Amniotic epithelial cell (primary cell): ENCODE results near the gene ABCB10.
"Not testable (repeated sequence)": the region's sequence is repeated elsewhere in the genome, so short reads cannot be mapped to it uniquely, and the experiment has no call there.

Experiments used
- DNase-seq: peaks from one replicate; pipeline ENCODE4 v3.0.0-alpha.2; 2010; ENCODE audit warnings: low read depth

ABCB10 gene

GRCh38 chr1:229536982-229537381, 21.5 kb downstream of the ABCB10 start:
- DNase-seq, result no peak

GRCh38 chr1:229535230-229535629, 23.3 kb downstream of the ABCB10 start:
- DNase-seq, result no peak

GRCh38 chr1:229531326-229531725, 27.2 kb downstream of the ABCB10 start:
- DNase-seq, result no peak

GRCh38 chr1:229529639-229530038, 28.9 kb downstream of the ABCB10 start:
- no peak for DNase-seq

GRCh38 chr1:229526695-229527094, 31.8 kb downstream of the ABCB10 start:
- no peak for DNase-seq

- no peak for DNase-seq
Measured at GRCh38 chr1:229523052-229523451, 35.5 kb downstream of the ABCB10 start.

GRCh38 chr1:229514578-229515275, 43.8 kb downstream of the ABCB10 start:
- DNase-seq, result peak; percentile 77

- not testable (repeated sequence) for DNase-seq
Measured at GRCh38 chr1:229511625-229512024, 46.9 kb downstream of the ABCB10 start.

GRCh38 chr1:229511201-229511600, 47.3 kb downstream of the ABCB10 start:
- not testable (repeated sequence) for DNase-seq

GRCh38 chr1:229509576-229509975, 48.9 kb downstream of the ABCB10 start:
- DNase-seq, result peak; percentile 75

- DNase-seq, result no peak
Measured at GRCh38 chr1:229508823-229509337, 49.6 kb downstream of the ABCB10 start.

- DNase-seq, result peak; percentile 97
Measured at GRCh38 chr1:229507951-229508822, 50.3 kb downstream of the ABCB10 start, which contains the start of gene NUP133. Gene NUP133, minus strand, starts transcription at chr1:229508341. Its CDS starts 92 bp downstream, at chr1:229508249.

- no peak for DNase-seq
Measured at GRCh38 chr1:229507502-229507901, 51.0 kb downstream of the ABCB10 start.

GRCh38 chr1:229506633-229507032, 51.9 kb downstream of the ABCB10 start:
- DNase-seq, result no peak

- DNase-seq, result no peak
Measured at GRCh38 chr1:229495782-229496181, 62.7 kb downstream of the ABCB10 start.

- no peak for DNase-seq
Measured at GRCh38 chr1:229487181-229487580, 71.3 kb downstream of the ABCB10 start.

- no peak for DNase-seq
Measured at GRCh38 chr1:229485318-229485717, 73.2 kb downstream of the ABCB10 start.

GRCh38 chr1:229482511-229482910, 76.0 kb downstream of the ABCB10 start:
- DNase-seq, result no peak

GRCh38 chr1:229480495-229480894, 78.0 kb downstream of the ABCB10 start:
- DNase-seq, result no peak

GRCh38 chr1:229479660-229480399, 78.7 kb downstream of the ABCB10 start:
- no peak for DNase-seq

GRCh38 chr1:229478852-229479251, 79.7 kb downstream of the ABCB10 start:
- DNase-seq, result no peak

- not testable (repeated sequence) for DNase-seq
Measured at GRCh38 chr1:229475859-229476258, 82.6 kb downstream of the ABCB10 start.
